ENCODE measurements around the gene SFSWAP. TPM values are rescaled to one million over a fixed set of nuclear protein-coding genes. Genes with fewer than 3 reads are reported as not detected.

SFSWAP gene
- total RNA-seq, 1 experiment from 2014 or later = 50.4 TPM

DNA sequence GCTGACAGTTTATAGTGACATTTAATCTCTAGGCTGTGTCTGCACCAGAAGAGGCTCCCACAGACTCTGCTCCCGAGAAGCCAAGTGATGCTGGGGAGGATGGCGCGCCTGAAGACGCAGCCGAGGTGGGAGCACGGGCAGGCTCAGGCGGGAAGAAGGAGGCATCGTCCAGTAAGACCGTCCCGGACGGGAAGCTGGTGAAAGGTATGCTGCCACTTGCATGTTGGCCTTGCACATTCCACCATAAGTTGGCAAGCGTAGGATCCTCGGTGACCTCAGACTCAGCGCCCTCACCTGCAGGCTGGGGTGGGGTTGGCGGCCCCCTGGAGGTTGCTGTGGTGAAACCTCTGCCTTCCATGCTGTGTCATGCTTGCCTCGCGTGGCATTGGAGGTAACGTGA is 45.6 kb downstream of the SFSWAP start:
- Histone ChIP-seq H3K9me2 (ENCODE audit: insufficient read depth) (no peaks in the 10 kb centered on the region), H3K79me2 (ENCODE audit: insufficient read depth, low read length) (peaks cover 3% of the 10 kb centered on the region; the same call in 1 of the 2 replicates), H4K20me1 (ENCODE audit: insufficient read depth) (no peaks in the 10 kb centered on the region; the same call in 1 of the 2 replicates), H3K27me3 (ENCODE audit: insufficient read depth, low read length) (no peaks in the 10 kb centered on the region), H3K4me1 (ENCODE audit: control insufficient read depth in 1 of 2, insufficient read depth in 2 of 2, low read length in 2 of 2) (no peaks in the 10 kb centered on the region), H3K9ac (ENCODE audit: low read length) (no peak overlapping the region), H3K27ac (ENCODE audit: low read depth, low read length) (no peak overlapping the region), H3K4me3 (replicated peaks in 1 of 2; ENCODE audit: low read depth in 1 of 2, low read length in 2 of 2) (no peak overlapping the region), H2AFZ (ENCODE audit: low read depth, low read length, poor library complexity, severe bottlenecking) (no peak overlapping the region), H3K9me3 (ENCODE audit: control insufficient read depth in 1 of 2, insufficient read depth in 1 of 2, low read depth in 1 of 2, low read length in 2 of 2) (no peaks in the 10 kb centered on the region), H3K4me2 (ENCODE audit: low read length) (no peak overlapping the region), H3K36me3 (ENCODE audit: control insufficient read depth in 1 of 2, insufficient read depth in 2 of 2, low read length in 2 of 2) (peaks cover 48% of the 10 kb centered on the region in 2 experiments)
- DNase-seq (ENCODE audit: low read depth, low spot score) (no peak), ATAC-seq (no peak)
- ChIA-PET RAD21 (ENCODE audit: low non-redundant PET in 1 of 2, low total read pairs in 2 of 2, uncharacterized antibody in 2 of 2, unreplicated experiment in 2 of 2) (no interaction called here), POLR2A (no interaction called here), CTCF (no interaction called here)
- TF ChIP-seq FOSL1 (IDR thresholded peaks at IDR 0.05; ENCODE audit: low read depth) (no peak), CEBPB (IDR thresholded peaks at IDR 0.05; ENCODE audit: low read depth) (no peak), JUND (IDR thresholded peaks at IDR 0.05) (no peak), SP1 (IDR thresholded peaks at IDR 0.05; ENCODE audit: low read depth) (no peak), YY1 (IDR thresholded peaks at IDR 0.05; ENCODE audit: extremely low read depth, insufficient replicate concordance, low read depth, low read length) (no peak), EZH2 (IDR thresholded peaks at IDR 0.05) (no peak), RAD21 (IDR thresholded peaks at IDR 0.05; ENCODE audit: low read depth) (no peak), SRF (IDR thresholded peaks at IDR 0.05; ENCODE audit: low read depth) (no peak), ELF1 (IDR thresholded peaks at IDR 0.05; ENCODE audit: borderline replicate concordance, low read depth) (no peak)
- TF ChIP-seq, protein P1, sequence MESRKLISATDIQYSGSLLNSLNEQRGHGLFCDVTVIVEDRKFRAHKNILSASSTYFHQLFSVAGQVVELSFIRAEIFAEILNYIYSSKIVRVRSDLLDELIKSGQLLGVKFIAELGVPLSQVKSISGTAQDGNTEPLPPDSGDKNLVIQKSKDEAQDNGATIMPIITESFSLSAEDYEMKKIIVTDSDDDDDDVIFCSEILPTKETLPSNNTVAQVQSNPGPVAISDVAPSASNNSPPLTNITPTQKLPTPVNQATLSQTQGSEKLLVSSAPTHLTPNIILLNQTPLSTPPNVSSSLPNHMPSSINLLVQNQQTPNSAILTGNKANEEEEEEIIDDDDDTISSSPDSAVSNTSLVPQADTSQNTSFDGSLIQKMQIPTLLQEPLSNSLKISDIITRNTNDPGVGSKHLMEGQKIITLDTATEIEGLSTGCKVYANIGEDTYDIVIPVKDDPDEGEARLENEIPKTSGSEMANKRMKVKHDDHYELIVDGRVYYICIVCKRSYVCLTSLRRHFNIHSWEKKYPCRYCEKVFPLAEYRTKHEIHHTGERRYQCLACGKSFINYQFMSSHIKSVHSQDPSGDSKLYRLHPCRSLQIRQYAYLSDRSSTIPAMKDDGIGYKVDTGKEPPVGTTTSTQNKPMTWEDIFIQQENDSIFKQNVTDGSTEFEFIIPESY (IDR thresholded peaks at IDR 0.05; ENCODE audit: extremely low read depth, insufficient replicate concordance, low read length) = no peak
- intact Hi-C loops (cut with micrococcal nuclease) = no loop called here
- no TSS peak for BruUV-seq (replicated peaks)
